ENCODE results near the gene CFC1.
"Not testable (repeated sequence)": the region's sequence is repeated elsewhere in the genome, so short reads cannot be mapped to it uniquely, and the experiment has no call there.

Gene CFC1

DNA sequence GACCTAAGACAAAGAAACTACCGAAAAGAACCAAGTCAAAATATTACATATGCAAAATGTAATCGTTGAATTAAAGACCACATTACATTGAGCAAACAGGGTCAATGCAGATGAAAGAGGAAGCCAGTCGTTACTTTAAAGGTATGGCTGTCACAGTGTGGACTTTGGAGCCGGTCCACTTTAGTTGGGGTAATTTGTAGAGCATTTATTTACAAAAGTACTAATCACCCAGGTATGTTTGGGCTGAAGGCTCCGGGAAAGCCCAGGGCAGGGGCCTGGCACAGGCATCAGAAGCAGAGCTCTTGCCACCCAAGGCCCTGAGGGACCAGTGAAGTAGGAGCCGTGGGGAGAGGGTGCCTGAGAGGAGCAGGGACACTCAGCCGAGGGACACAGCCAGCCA lies 15.8 kb downstream of the CFC1 start:
- DNase-seq (ENCODE audit: low read depth in 4 of 4, low spot score in 1 of 4) = not testable (repeated sequence)

DNA sequence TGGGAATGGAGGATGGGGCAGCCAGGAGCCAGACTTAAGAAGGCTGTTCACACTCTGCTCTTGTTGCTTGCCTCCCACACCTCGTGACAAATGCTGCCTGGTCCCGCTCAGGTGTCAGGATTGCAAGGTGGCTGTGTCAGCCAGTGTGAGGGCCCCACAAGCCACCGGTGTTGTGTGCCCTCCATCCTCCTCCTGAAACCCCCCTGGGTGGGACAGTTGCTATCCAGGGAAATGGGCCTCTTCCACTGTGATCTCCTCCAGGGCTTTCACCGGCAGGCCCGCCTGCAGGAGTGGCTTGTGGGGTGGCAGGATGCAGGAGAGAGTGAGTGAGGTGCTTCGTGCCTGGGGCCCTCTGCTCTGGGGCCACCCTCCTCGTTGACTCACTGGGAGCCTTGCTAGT lies 16.4 kb downstream of the CFC1 start:
- not testable (repeated sequence) for DNase-seq (ENCODE audit: low read depth in 4 of 4, low spot score in 1 of 4)

DNA sequence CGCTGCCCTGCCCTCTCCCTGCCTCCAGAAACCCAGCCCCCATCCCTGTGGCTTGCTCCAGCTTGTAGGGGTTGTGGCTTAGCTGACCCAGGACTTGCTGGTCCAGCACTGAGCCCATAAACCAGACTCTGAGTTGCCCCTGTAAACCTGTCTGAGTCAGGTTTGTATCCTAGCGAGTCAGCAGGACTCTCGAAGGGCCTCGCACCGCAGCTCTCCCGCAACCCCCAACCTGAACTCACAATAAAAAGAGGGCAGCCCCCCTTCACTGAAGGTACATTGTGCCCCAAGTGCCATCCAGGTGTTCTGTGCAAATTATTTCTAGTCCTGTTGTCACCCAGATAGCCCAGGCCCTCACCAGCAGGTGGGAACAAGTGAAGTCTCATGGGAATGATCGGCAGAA lies 17.9 kb downstream of the CFC1 start:
- DNase-seq (ENCODE audit: low read depth in 4 of 4, low spot score in 1 of 4) = not testable (repeated sequence)

DNA sequence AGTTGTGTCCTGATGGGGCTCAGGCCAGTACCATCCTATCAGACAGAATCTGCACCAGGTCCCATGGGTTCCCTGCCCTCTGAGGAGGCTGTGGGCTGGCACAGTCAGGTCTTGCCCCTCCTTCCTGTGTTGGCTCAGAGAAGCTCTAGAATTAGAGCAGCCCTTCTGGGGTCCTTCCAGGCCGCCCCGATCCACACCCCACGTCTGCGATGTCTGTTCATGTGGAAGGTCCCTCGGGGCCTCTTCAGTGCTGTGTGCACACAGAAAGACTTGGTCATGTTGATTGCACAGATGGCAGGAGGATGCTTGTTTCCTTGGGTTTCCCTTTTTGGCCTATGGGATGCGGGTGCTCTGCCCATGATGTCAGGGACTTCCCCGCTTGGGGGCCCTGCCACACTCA lies 20.3 kb downstream of the CFC1 start:
- DNase-seq (ENCODE audit: low read depth in 4 of 4, low spot score in 1 of 4) = not testable (repeated sequence)

DNA sequence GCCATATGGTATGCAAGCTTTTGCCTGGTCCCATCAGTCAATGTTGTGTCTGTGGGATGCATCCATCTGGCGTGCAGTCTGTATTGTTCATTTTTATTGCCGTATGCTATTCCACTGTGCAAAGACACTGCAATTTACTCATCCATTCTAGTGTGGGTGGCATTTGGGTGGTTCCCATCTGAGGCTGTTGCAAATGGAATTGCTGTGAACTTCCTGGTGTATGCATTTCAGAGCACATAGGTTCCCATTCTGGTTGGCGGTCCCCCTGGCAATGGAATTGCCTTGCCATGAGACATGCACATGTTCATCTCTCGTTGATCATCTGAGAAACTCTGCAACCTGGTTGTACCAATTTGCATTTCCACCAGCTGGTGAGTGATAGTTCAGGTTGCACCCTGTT lies 21.8 kb downstream of the CFC1 start:
- not testable (repeated sequence) for DNase-seq (ENCODE audit: low read depth in 4 of 4, low spot score in 1 of 4)

DNA sequence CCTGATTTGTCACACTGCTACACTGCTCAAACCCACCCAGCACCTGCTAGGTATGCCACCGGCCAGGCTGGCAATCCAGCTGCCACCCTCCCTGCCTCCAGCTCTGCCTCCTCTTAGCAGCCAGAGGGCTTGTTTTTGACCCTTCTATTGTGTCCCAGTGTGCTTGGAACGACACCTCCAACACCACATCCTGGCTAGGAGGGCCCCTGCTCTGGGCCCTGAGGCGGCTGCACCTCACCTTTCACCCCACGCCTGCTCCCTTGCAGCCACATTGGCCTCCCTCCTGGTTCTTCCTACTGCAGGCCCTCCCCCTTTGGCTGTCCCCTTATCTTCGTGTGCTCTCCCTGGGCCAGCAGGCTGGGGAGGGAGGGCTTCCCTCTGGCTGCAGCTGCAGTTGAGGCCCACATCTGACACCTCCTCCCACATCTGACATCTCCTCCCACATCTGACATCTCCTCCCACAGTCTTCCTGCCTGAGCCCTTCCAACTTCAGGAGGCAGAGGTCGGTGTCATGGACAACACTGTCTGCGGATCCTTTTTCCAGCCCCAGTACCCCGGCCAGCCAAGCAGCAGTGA lies 23.1 kb downstream of the CFC1 start:
- DNase-seq (ENCODE audit: low read depth in 4 of 4, low spot score in 1 of 4) = not testable (repeated sequence)

DNA sequence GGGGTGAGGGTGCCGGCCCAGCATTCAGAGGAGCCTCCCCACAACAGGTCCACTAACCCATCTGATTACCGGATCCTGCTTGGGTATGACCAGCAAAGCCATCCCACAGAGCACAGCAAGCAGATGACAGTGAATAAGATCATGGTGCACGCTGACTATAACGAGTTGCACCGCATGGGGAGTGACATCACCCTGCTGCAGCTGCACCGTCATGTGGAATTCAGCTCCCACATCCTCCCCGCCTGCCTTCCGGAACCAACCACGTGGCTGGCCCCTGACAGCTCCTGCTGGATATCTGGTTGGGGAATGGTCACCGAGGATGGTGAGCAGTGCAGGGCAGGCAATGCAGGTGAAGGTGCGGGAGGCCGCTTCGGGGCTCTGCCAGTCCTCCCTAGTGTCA lies 25.1 kb downstream of the CFC1 start:
- not testable (repeated sequence) for DNase-seq (ENCODE audit: low read depth in 4 of 4, low spot score in 1 of 4)

DNA sequence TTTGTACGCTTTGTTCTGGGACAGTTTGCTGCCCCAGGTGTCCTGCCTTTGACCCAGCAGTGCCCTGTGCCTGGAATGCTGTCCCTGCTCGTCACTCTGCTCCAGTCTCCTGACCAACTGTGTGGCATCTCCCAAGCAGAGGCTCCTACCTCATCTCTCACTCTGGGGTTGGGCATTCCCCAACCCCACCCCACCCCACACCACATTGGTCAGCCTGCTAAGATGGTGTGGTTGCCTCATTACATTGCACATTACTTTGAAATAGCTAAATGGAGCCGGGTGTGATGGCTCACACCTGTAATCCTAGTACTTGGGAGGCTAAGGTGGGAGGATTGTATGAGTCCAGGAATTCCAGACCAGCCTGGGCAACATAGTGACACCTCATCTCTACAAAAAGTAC lies 27.4 kb downstream of the CFC1 start:
- not testable (repeated sequence) for DNase-seq (ENCODE audit: low read depth in 4 of 4, low spot score in 1 of 4)

DNA sequence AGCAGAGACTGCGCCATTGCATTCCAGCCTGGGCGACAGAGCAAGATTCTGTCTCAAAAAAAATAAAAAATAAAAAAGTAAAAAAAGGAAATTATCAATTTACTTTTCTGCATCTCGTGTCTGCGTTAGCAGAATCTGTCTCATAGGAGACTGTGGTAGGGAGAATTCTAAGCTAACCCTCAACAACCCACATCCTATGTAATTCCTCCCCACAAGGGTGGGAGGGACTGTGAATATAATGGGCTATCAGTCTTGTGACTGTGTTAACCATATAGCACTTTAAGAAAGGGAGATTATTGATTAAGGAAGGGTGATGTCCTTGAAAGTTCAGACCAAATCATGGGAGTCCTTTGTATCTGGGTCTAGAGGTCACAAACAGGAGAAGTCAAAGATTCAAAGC lies 33.2 kb downstream of the CFC1 start:
- not testable (repeated sequence) for DNase-seq (ENCODE audit: low read depth in 4 of 4, low spot score in 1 of 4)

DNA sequence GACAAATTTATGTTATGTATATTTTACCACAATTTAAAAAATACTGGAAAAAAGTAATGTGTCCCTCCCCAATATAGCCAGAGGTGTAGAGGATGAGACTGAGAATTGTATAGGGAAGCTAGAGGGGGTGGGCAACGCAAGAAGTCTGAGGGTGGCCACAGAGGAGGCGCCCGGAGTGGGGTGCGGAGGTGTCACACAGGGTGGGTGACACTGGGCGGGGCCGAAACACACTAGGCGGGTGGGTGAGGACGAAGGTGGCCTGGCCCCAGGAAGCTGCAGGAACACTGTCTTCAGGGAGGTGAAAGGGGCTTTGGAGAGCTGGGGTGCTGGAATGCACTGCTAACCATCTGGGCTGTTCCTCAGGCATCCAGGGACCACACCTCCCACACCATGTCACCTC lies 42.9 kb downstream of the CFC1 start:
- not testable (repeated sequence) for DNase-seq (ENCODE audit: low read depth in 4 of 4, low spot score in 1 of 4)

DNA sequence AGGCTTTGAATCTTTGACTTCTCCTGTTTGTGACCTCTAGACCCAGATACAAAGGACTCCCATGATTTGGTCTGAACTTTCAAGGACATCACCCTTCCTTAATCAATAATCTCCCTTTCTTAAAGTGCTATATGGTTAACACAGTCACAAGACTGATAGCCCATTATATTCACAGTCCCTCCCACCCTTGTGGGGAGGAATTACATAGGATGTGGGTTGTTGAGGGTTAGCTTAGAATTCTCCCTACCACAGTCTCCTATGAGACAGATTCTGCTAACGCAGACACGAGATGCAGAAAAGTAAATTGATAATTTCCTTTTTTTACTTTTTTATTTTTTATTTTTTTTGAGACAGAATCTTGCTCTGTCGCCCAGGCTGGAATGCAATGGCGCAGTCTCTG lies 45.2 kb downstream of the CFC1 start:
- not testable (repeated sequence) for DNase-seq (ENCODE audit: low read depth in 4 of 4, low spot score in 1 of 4)

DNA sequence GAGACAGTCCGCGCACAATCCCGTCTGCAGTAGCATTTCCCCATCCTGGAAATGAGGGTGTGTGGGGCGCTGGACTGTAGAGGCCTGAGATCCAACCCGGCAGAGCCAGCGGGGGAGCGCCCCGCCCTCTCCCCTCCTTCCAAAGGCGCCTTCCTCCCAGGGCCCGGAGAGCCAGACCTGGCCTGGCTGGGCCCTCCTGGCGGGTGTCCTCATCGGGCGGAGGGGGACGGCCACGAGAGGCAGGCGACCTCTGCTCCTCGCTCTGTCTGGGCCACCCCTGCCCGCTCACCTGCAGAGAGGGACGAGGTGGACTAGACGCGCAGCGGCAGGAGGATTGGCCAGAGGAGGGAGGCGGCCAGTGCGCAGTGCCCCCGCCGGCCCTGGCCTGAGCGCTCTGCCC lies 49.9 kb downstream of the CFC1 start:
- not testable (repeated sequence) for DNase-seq (ENCODE audit: low read depth in 4 of 4, low spot score in 1 of 4)

DNA sequence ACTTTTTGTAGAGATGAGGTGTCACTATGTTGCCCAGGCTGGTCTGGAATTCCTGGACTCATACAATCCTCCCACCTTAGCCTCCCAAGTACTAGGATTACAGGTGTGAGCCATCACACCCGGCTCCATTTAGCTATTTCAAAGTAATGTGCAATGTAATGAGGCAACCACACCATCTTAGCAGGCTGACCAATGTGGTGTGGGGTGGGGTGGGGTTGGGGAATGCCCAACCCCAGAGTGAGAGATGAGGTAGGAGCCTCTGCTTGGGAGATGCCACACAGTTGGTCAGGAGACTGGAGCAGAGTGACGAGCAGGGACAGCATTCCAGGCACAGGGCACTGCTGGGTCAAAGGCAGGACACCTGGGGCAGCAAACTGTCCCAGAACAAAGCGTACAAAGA lies 51.0 kb downstream of the CFC1 start:
- DNase-seq (ENCODE audit: low read depth in 4 of 4, low spot score in 1 of 4) = not testable (repeated sequence)

DNA sequence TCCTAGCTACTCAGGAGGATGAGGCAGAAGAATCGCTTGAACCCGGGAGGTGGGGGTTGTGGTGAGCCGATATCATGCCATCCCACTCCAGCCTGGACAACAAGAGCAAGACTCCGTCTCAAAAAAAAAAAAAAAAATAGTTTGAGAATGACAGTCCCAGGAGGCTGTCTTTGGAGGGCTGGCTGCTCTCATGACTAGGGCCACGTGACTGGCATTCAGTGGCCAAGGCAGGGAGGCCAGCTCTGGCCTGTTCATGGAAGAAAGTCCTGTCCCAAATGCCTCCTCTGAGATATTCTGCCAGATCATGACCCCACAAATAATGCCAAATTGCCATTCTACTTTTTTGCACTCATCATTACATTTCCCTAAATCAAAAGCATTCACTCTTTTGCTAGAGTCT lies 54.4 kb downstream of the CFC1 start:
- not testable (repeated sequence) for DNase-seq (ENCODE audit: low read depth in 4 of 4, low spot score in 1 of 4)

DNA sequence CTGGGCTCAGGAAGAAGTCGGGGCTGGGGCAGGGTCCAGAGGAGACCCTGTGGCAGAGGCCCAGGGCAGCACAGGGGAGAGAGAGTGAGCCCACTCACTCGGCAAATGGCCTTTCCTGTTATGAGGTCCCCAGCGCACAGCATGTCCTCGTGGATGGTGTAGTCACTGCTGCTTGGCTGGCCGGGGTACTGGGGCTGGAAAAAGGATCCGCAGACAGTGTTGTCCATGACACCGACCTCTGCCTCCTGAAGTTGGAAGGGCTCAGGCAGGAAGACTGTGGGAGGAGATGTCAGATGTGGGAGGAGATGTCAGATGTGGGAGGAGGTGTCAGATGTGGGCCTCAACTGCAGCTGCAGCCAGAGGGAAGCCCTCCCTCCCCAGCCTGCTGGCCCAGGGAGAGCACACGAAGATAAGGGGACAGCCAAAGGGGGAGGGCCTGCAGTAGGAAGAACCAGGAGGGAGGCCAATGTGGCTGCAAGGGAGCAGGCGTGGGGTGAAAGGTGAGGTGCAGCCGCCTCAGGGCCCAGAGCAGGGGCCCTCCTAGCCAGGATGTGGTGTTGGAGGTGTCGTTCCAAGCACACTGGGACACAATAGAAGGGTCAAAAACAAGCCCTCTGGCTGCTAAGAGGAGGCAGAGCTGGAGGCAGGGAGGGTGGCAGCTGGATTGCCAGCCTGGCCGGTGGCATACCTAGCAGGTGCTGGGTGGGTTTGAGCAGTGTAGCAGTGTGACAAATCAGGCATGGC lies 55.4 kb downstream of the CFC1 start:
- not testable (repeated sequence) for DNase-seq (ENCODE audit: low read depth in 4 of 4, low spot score in 1 of 4)

DNA sequence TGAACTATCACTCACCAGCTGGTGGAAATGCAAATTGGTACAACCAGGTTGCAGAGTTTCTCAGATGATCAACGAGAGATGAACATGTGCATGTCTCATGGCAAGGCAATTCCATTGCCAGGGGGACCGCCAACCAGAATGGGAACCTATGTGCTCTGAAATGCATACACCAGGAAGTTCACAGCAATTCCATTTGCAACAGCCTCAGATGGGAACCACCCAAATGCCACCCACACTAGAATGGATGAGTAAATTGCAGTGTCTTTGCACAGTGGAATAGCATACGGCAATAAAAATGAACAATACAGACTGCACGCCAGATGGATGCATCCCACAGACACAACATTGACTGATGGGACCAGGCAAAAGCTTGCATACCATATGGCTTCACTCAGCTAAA lies 56.6 kb downstream of the CFC1 start:
- DNase-seq (ENCODE audit: low read depth in 4 of 4, low spot score in 1 of 4) = not testable (repeated sequence)
